Parathyroid adenoma (tissue), 2 donors: Measurements from ENCODE around the gene SLC2A13.

Experiments used
- H2AFZ ChIP-seq: fragments of 300-600 bp; sonication (generic); one replicate; pipeline ENCODE4 v1.7.0; 2017; ENCODE audit warnings: antibody characterized with exemption, mild to moderate bottlenecking
- H3K27ac ChIP-seq: fragments of 300-600 bp; sonication (generic); one replicate; pipeline ENCODE4 v1.7.0; 2017
- H3K27me3 ChIP-seq: fragments of 300-600 bp; sonication (generic); one replicate; pipeline ENCODE4 v1.7.0; 2017; ENCODE audit warnings: low read length; ENCODE audit not compliant: control insufficient read depth, insufficient read depth
- H3K36me3 ChIP-seq: fragments of 300-600 bp; sonication (generic); one replicate; pipeline ENCODE4 v1.7.0; 2017; ENCODE audit warnings: low read length; ENCODE audit not compliant: control insufficient read depth, insufficient read depth
- H3K4me1 ChIP-seq: fragments of 300-600 bp; sonication (generic); one replicate; pipeline ENCODE4 v1.7.0; 2017; ENCODE audit warnings: control low read depth
- H3K4me2 ChIP-seq: fragments of 300-600 bp; sonication (generic); one replicate; pipeline ENCODE4 v1.7.0; 2017; ENCODE audit warnings: low read length
- H3K4me3 ChIP-seq: fragments of 300-600 bp; sonication (generic); one replicate; pipeline ENCODE4 v1.7.0; 2017; ENCODE audit warnings: low read depth, low read length
- H3K79me2 ChIP-seq: fragments of 300-600 bp; sonication (generic); one replicate; pipeline ENCODE4 v1.7.0; 2017; ENCODE audit warnings: control low read depth
- H3K9ac ChIP-seq: fragments of 300-600 bp; sonication (generic); one replicate; pipeline ENCODE4 v1.7.0; 2017; ENCODE audit warnings: mild to moderate bottlenecking
- H3K9me3 ChIP-seq: fragments of 300-600 bp; sonication (generic); one replicate; pipeline ENCODE4 v1.7.0; 2017; ENCODE audit warnings: low read length; ENCODE audit not compliant: control insufficient read depth
- CTCF ChIP-seq: fragments of 300-600 bp; sonication (generic); IDR thresholded peaks from one replicate; pipeline ENCODE4 v1.7.0; 2017; ENCODE audit warnings: antibody characterized with exemption, mild to moderate bottlenecking
- donor health status: primary hyperparathyroidism.

Gene SLC2A13

GRCh38 chr12:40149673-40150260 is 43.9 kb upstream of the SLC2A13 start:
- TF ChIP-seq CTCF, result no peak

GRCh38 chr12:40146800-40147797 is 41.2 kb upstream of the SLC2A13 start:
- Histone ChIP-seq H3K36me3 (no peaks in the 10 kb centered on the region), H2AFZ (peak overlapping the region; percentile 51), H3K4me2 (no peak overlapping the region), H3K4me3 (no peak overlapping the region), H3K27ac (peak overlapping the region; percentile 29), H3K27me3 (no peaks in the 10 kb centered on the region), H3K79me2 (no peaks in the 10 kb centered on the region), H3K4me1 (peaks cover 20% of the 10 kb centered on the region), H3K9ac (no peak overlapping the region), H3K9me3 (no peaks in the 10 kb centered on the region)
- TF ChIP-seq CTCF, result no peak

More at GRCh38 chr12:40149673-40150260, 43.9 kb upstream of the SLC2A13 start:
- Histone ChIP-seq H2AFZ (no peak overlapping the region), H3K79me2 (no peaks in the 10 kb centered on the region), H3K36me3 (no peaks in the 10 kb centered on the region), H3K4me3 (no peak overlapping the region), H3K27ac (peak overlapping the region; percentile 4), H3K4me2 (no peak overlapping the region), H3K9me3 (no peaks in the 10 kb centered on the region), H3K4me1 (peaks cover 15% of the 10 kb centered on the region), H3K27me3 (no peaks in the 10 kb centered on the region), H3K9ac (no peak overlapping the region)

- Histone ChIP-seq H3K4me3 (no peak overlapping the region), H3K27ac (no peak overlapping the region), H3K4me2 (no peak overlapping the region), H3K4me1 (peaks cover 19% of the 10 kb centered on the region), H3K79me2 (no peaks in the 10 kb centered on the region), H2AFZ (no peak overlapping the region), H3K9me3 (no peaks in the 10 kb centered on the region), H3K36me3 (no peaks in the 10 kb centered on the region), H3K27me3 (no peaks in the 10 kb centered on the region), H3K9ac (no peak overlapping the region)
- TF ChIP-seq CTCF, result no peak
These were observed 40.0 kb upstream of the SLC2A13 start for GRCh38 chr12:40145896-40146295.

- H3K27me3 ChIP-seq, result no peaks in the 10 kb centered on the region
- no peaks in the 10 kb centered on the region for H3K36me3 ChIP-seq
- H3K4me2 ChIP-seq, result no peak overlapping the region
- H3K4me3 ChIP-seq, result no peak overlapping the region
- no peak overlapping the region for H3K9ac ChIP-seq
- no peaks in the 10 kb centered on the region for H3K9me3 ChIP-seq
- H3K27ac ChIP-seq, result peak overlapping the region; percentile 74
- peak overlapping the region; percentile 30 for H2AFZ ChIP-seq
- no peaks in the 10 kb centered on the region for H3K79me2 ChIP-seq
- no peak for TF ChIP-seq CTCF
- H3K4me1 ChIP-seq, result peaks cover 25% of the 10 kb centered on the region
These were observed 38.1 kb upstream of the SLC2A13 start for GRCh38 chr12:40144023-40144422.
